GM23338 (cell line): ENCODE data around the gene TUBD1. TPM values are rescaled to one million over a fixed set of nuclear protein-coding genes. Genes with fewer than 3 reads are reported as not detected.
"Not testable (repeated sequence)": the region's sequence is repeated elsewhere in the genome, so short reads cannot be mapped to it uniquely, and the experiment has no call there.

Source experiments
- ATAC-seq: fragments of 200-7000 bp; cut with Tn5 transposase; 3 replicates; pipeline ENCODE4 v1.9.1; 2020
- DNase-seq: peaks from one replicate; pipeline ENCODE4 v3.0.0-alpha.2; 2015; ENCODE audit warnings: low spot score
- H2AFZ ChIP-seq: fragments of 200-600 bp; sonication (generic); 2 replicates; pipeline ENCODE4 v1.8.0; 2016; ENCODE audit warnings: antibody characterized with exemption, mild to moderate bottlenecking, moderate library complexity
- H3F3A ChIP-seq: fragments of 200-600 bp; sonication (generic); replicated peaks from 2 replicates; pipeline ENCODE4 v1.8.0; 2017; ENCODE audit warnings: antibody characterized with exemption, mixed run types, low read depth
- H3K27ac ChIP-seq: fragments of 200-600 bp; sonication (generic); 2 replicates; pipeline ENCODE4 v1.6.1; 2016; ENCODE audit warnings: low read depth
- H3K27me3 ChIP-seq: fragments of 200-600 bp; sonication (generic); 2 replicates; pipeline ENCODE4 v1.8.0; 2016; ENCODE audit warnings: mild to moderate bottlenecking, mixed run types, moderate library complexity; ENCODE audit not compliant: insufficient read depth
- H3K36me3 ChIP-seq: fragments of 200-600 bp; sonication (generic); 2 replicates; pipeline ENCODE4 v1.8.0; 2016; ENCODE audit warnings: mild to moderate bottlenecking; ENCODE audit not compliant: insufficient read depth
- H3K4me1 ChIP-seq: fragments of 200-600 bp; sonication (generic); 2 replicates; pipeline ENCODE4 v1.8.0; 2016; ENCODE audit warnings: mild to moderate bottlenecking, moderate library complexity; ENCODE audit not compliant: insufficient read depth
- H3K4me2 ChIP-seq: fragments of 200-600 bp; sonication (generic); 2 replicates; pipeline ENCODE4 v1.7.1; 2017; ENCODE audit warnings: mixed run types
- H3K4me3 ChIP-seq: fragments of 200-600 bp; sonication (generic); 2 replicates; pipeline ENCODE4 v1.6.1; 2016; ENCODE audit warnings: mixed run types
- H3K79me2 ChIP-seq: fragments of 200-600 bp; sonication (generic); replicated peaks from 2 replicates; pipeline ENCODE4 v1.8.0; 2017; ENCODE audit warnings: mild to moderate bottlenecking; ENCODE audit not compliant: insufficient read depth
- H3K9me2 ChIP-seq: fragments of 200-600 bp; sonication (generic); 2 replicates; pipeline ENCODE4 v1.8.0; 2017; ENCODE audit not compliant: insufficient read depth
- H4K20me1 ChIP-seq: fragments of 200-600 bp; sonication (generic); replicated peaks from 2 replicates; pipeline ENCODE4 v1.8.0; 2017; ENCODE audit warnings: mild to moderate bottlenecking; ENCODE audit not compliant: insufficient read depth
- H3K27ac Mint-ChIP-seq: 2 replicates; pipeline ENCODE4 v1.8.0; 2020; ENCODE audit warnings: inconsistent platforms, mild to moderate bottlenecking, moderate library complexity, mixed read lengths
- H3K27me3 Mint-ChIP-seq: 3 replicates; pipeline ENCODE4 v1.8.0; 2022; ENCODE audit warnings: low read depth, mild to moderate bottlenecking, moderate library complexity, mixed read lengths, inconsistent platforms; ENCODE audit not compliant: insufficient read depth, poor library complexity
- H3K36me3 Mint-ChIP-seq: 3 replicates; pipeline ENCODE4 v1.8.0; 2021; ENCODE audit warnings: low read depth, mild to moderate bottlenecking, inconsistent platforms, moderate library complexity, mixed read lengths
- H3K4me1 Mint-ChIP-seq: 3 replicates; pipeline ENCODE4 v1.8.0; 2020; ENCODE audit warnings: mild to moderate bottlenecking, inconsistent platforms, mixed read lengths
- H3K4me3 Mint-ChIP-seq: 3 replicates; pipeline ENCODE4 v1.8.0; 2021; ENCODE audit warnings: moderate library complexity, mild to moderate bottlenecking, inconsistent platforms, mixed read lengths
- H3K9me3 Mint-ChIP-seq: 3 replicates; pipeline ENCODE4 v1.8.0; 2020; ENCODE audit warnings: moderate library complexity, mild to moderate bottlenecking, inconsistent platforms, mixed read lengths
- NANOG ChIP-seq: IDR thresholded peaks from 2 replicates; pipeline ENCODE4 v1.6.1; 2016; ENCODE audit warnings: antibody characterized with exemption, borderline replicate concordance
- STAT1 ChIP-seq: IDR thresholded peaks from one replicate; pipeline ENCODE4 v1.6.1; 2016; ENCODE audit warnings: antibody characterized with exemption; ENCODE audit not compliant: unreplicated experiment
- ZNF331 ChIP-seq: fragments of 250-450 bp; sonication (Bioruptor Pico); IDR thresholded peaks from 2 replicates; pipeline ENCODE4 v1.5.0; 2020; ENCODE audit warnings: low read depth, mild to moderate bottlenecking, moderate library complexity
- polyA plus RNA-seq: library from polyadenylated mRNA; unstranded; fragments of >200 nt; fragmentation: Nextera tagmentation; extraction: Ambion mirVana; gene quantifications from 2 replicates; pipeline ENCODE4 v1.2.1, GENCODE V29; 2016
- total RNA-seq: library from RNA; depleted of rRNA; stranded (reverse); fragments of >200 nt; shearing (Covaris generic); gene quantifications from 2 replicates; pipeline ENCODE4 v1.2.3, GENCODE V29; 2014
- TF ChIP-seq, protein P1 (sequence below), 2 experiments: fragments of 200-600 bp in 1 of 2; sonication (generic) in 1 of 2; conservative IDR thresholded peaks; 2 replicates each; pipeline versions ENCODE4 v1.5.1 to v1.6.1; 2016 to 2017; ENCODE audit warnings: antibody characterized with exemption in 2 of 2, low read depth in 2 of 2, mild to moderate bottlenecking in 2 of 2, moderate library complexity in 1 of 2
- TF ChIP-seq, protein P2 (sequence below): IDR thresholded peaks from 2 replicates; pipeline ENCODE4 v1.6.1; 2016; ENCODE audit warnings: antibody characterized with exemption

Gene TUBD1
- total and polyA plus RNA-seq, 2 experiments from 2014 or later: 11.6 to 13.8 TPM

DNA sequence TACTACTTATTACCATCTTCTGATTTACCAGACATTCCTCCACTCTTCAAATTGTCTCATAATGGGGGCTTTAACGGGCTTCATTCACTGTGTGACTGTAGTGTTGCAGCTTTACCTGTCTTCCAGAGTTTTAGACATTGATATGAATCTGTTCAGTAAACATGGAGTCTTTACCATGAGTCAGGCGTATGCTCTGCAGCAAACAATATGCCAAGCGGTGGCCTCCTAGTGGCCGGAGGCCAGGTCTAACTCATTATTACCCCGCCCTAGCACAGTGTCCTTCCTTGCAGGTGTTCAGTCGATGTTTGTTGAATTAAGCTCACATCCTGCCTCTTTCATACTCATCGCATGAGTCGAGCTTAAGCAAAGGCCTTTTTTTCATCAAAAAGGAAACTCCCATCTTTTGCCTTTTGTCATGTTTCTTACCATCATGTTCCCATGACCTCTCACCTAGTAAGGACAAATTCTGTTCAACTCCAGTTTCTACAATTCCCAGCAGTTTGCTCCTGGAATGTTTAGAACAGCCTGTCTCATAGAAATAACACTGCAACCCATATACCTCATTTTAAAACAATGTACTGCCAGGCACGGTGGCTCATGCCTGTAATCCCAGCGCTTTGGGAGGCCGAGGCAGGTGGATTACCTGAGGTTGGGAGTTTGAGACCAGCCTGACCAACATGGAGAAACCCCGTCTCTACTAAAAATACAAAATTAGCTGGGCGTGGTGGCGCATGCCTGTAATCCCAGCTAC lies 39.4 kb downstream of the TUBD1 start:
- no peaks in the 10 kb centered on the region for H3K79me2 ChIP-seq
- no peaks in the 10 kb centered on the region for H3K36me3 ChIP-seq
- peaks cover 5% of the 10 kb centered on the region; the same call in 1 of the 2 replicates for H3K9me2 ChIP-seq
- H3K36me3 Mint-ChIP-seq: no peaks in the 10 kb centered on the region
- peak overlapping the region; percentile 65 for H3K27ac ChIP-seq
- ATAC-seq: peak; percentile 84
- peaks cover 16% of the 10 kb centered on the region for H3K27me3 Mint-ChIP-seq
- no peak overlapping the region for H3K4me2 ChIP-seq
- no peaks in the 10 kb centered on the region; the same call in 2 of the 3 replicates for H3K9me3 Mint-ChIP-seq
- H3K27ac Mint-ChIP-seq: peak overlapping the region; percentile 80
- no peaks in the 10 kb centered on the region for H3F3A ChIP-seq
- H3K4me1 Mint-ChIP-seq: peaks cover 29% of the 10 kb centered on the region
- H3K4me1 ChIP-seq: no peaks in the 10 kb centered on the region
- no peak overlapping the region for H3K4me3 Mint-ChIP-seq
- H3K27me3 ChIP-seq: no peaks in the 10 kb centered on the region
- peak; percentile 94 for DNase-seq
- TF ChIP-seq, protein P1, sequence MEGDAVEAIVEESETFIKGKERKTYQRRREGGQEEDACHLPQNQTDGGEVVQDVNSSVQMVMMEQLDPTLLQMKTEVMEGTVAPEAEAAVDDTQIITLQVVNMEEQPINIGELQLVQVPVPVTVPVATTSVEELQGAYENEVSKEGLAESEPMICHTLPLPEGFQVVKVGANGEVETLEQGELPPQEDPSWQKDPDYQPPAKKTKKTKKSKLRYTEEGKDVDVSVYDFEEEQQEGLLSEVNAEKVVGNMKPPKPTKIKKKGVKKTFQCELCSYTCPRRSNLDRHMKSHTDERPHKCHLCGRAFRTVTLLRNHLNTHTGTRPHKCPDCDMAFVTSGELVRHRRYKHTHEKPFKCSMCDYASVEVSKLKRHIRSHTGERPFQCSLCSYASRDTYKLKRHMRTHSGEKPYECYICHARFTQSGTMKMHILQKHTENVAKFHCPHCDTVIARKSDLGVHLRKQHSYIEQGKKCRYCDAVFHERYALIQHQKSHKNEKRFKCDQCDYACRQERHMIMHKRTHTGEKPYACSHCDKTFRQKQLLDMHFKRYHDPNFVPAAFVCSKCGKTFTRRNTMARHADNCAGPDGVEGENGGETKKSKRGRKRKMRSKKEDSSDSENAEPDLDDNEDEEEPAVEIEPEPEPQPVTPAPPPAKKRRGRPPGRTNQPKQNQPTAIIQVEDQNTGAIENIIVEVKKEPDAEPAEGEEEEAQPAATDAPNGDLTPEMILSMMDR (conservative IDR thresholded peaks at IDR 0.05; ENCODE audit: low read depth in 2 of 2): peak; percentile 70 to 82
- TF ChIP-seq ZNF331 (no peak), NANOG (0 out of 2 replicates have a peak, but pooled peaks have one; percentile 22)
- no peak overlapping the region for H3K4me3 ChIP-seq
- no peak overlapping the region for H2AFZ ChIP-seq
- H4K20me1 ChIP-seq: no peaks in the 10 kb centered on the region

DNA sequence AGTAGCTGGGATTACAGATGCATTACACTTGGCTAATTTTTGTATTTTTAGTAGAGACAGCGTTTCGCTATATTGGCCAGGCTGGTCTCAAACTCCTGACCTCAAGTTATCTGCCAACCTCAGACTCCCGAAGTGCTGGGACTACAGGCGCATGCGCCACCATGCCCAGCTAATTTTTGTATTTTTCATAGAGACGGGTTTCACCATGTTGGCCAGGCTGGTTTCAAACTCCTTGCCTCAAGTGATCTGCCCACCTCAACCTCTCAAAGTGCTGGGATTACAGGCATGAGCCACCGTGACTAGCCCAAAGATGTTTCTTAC lies 39.9 kb downstream of the TUBD1 start:
- Mint-ChIP-seq H3K4me1 (peaks cover 30% of the 10 kb centered on the region), H3K27me3 (peaks cover 16% of the 10 kb centered on the region), H3K27ac (peak overlapping the region; percentile 80)
- not testable (repeated sequence) for ATAC-seq, H3K4me3 ChIP-seq, H3F3A ChIP-seq, DNase-seq, H3K27me3 ChIP-seq, H2AFZ ChIP-seq, H3K4me3 Mint-ChIP-seq, H3K36me3 Mint-ChIP-seq, H3K9me3 Mint-ChIP-seq, H3K36me3 ChIP-seq, H3K4me1 ChIP-seq, H4K20me1 ChIP-seq, H3K9me2 ChIP-seq, H3K4me2 ChIP-seq, H3K79me2 ChIP-seq
- peak overlapping the region; percentile 65 for H3K27ac ChIP-seq

DNA sequence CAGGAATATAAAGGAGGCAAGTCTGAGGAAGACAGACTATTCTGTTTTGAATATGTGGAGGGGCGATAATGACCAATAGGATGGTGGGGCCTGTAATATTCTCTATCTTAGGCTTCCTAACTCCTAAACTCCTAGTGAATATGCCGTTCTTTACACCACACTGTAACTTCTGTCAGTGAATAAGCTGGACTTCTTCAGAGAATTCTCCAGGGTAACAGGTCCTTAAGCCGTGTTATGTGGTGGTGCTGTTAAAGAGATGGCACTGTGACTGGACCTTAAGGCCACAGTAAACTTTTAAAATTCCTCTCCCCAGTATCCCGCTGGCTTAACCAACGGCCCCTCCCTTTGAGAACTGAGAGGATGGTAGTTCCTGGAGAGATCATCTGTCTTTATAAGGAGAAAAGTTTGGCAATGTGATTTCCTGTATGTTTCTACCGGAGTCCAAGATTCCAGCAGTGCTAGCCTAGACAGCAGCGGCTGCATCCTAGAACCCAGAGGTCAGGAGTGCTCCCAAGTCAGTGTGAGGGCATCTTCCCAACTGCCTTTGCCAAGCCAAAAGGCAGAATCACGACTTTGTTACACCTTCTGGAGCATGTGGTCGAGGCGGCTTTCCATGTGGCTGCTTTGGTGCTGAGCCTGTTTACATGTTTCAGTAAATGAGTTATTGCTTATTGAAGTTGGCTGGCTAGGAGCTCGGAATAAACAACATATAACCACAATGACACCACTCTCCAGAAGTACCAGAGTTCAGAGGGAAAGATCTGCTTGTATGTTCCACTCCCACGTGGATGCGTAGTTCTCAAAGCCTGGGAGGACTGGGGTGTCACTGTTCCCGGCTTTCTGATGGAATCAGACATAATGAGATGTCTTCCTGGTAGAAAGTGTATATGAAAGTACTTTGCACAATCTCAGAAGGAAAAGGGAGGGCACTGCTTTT lies 41.0 kb downstream of the TUBD1 start:
- Histone ChIP-seq H3K27me3 (no peaks in the 10 kb centered on the region), H3K9me2 (peaks cover 5% of the 10 kb centered on the region; the same call in 1 of the 2 replicates), H4K20me1 (no peaks in the 10 kb centered on the region), H3K79me2 (no peaks in the 10 kb centered on the region), H3K4me3 (no peak overlapping the region), H3K27ac (no peak overlapping the region), H2AFZ (no peak overlapping the region), H3K4me2 (no peak overlapping the region), H3F3A (no peaks in the 10 kb centered on the region), H3K4me1 (peaks cover 3% of the 10 kb centered on the region; the same call in 1 of the 2 replicates), H3K36me3 (no peaks in the 10 kb centered on the region)
- H3K9me3 Mint-ChIP-seq: no peaks in the 10 kb centered on the region; the same call in 2 of the 3 replicates
- no peaks in the 10 kb centered on the region for H3K36me3 Mint-ChIP-seq
- H3K27me3 Mint-ChIP-seq: peaks cover 16% of the 10 kb centered on the region
- H3K4me1 Mint-ChIP-seq: peaks cover 30% of the 10 kb centered on the region
- no peak overlapping the region for H3K4me3 Mint-ChIP-seq
- no peak overlapping the region for H3K27ac Mint-ChIP-seq
- DNase-seq (no peak), ATAC-seq (no peak)
- TF ChIP-seq, protein P2, sequence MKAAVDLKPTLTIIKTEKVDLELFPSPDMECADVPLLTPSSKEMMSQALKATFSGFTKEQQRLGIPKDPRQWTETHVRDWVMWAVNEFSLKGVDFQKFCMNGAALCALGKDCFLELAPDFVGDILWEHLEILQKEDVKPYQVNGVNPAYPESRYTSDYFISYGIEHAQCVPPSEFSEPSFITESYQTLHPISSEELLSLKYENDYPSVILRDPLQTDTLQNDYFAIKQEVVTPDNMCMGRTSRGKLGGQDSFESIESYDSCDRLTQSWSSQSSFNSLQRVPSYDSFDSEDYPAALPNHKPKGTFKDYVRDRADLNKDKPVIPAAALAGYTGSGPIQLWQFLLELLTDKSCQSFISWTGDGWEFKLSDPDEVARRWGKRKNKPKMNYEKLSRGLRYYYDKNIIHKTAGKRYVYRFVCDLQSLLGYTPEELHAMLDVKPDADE: no peak
- TF ChIP-seq STAT1 (no peak), ZNF331 (no peak)
